Activated naive CD8-positive, alpha-beta T cell treated with anti-CD3 and anti-CD28 coated beads, Interleukin-2, amount 10 ng/mL, durations not matched to agents 7 days and 5 days (primary cell): ENCODE measurements around the gene ALDH1L1. TPM values are rescaled to one million over a fixed set of nuclear protein-coding genes. Genes with fewer than 3 reads are reported as not detected.
"Not testable (repeated sequence)": the region's sequence is repeated elsewhere in the genome, so short reads cannot be mapped to it uniquely, and the experiment has no call there.

ENCODE experiments used
- ATAC-seq: fragments of 150-1000 bp; cut with Tn5 transposase; one replicate; pipeline ENCODE4 v1.10.0; 2021; ENCODE audit warnings: low read depth, moderate library complexity
- POLR2A ChIA-PET: fragments of 350-600 bp; sonication (Branson Sonifier 250); formaldehyde crosslinking; loops from one replicate; lab custom pipeline; 2021; ENCODE audit warnings: antibody characterized with exemption; lab: Charles Lee
- DNase-seq: peaks from one replicate; pipeline ENCODE4 v3.0.0; 2021
- H3K27ac Mint-ChIP-seq: one replicate; pipeline ENCODE4 v1.8.0; 2022; ENCODE audit warnings: mild to moderate bottlenecking, mixed read lengths
- H3K27me3 Mint-ChIP-seq: one replicate; pipeline ENCODE4 v1.8.0; 2022; ENCODE audit warnings: mild to moderate bottlenecking, moderate library complexity, mixed read lengths
- H3K36me3 Mint-ChIP-seq: one replicate; pipeline ENCODE4 v1.8.0; 2021; ENCODE audit warnings: mild to moderate bottlenecking, mixed read lengths
- H3K4me1 Mint-ChIP-seq: one replicate; pipeline ENCODE4 v1.8.0; 2021; ENCODE audit warnings: mixed read lengths
- H3K4me3 Mint-ChIP-seq: one replicate; pipeline ENCODE4 v1.8.0; 2022; ENCODE audit warnings: mild to moderate bottlenecking, moderate library complexity, mixed read lengths
- H3K9me3 Mint-ChIP-seq: one replicate; pipeline ENCODE4 v1.8.0; 2021; ENCODE audit warnings: mixed read lengths
- total RNA-seq, 2 experiments: library from RNA; stranded (reverse); gene quantifications; one replicate each; pipeline ENCODE4 v1.2.3, GENCODE V29; 2021

The ALDH1L1 gene
- total RNA-seq, 2 experiments from 2014 or later: not detected

DNA sequence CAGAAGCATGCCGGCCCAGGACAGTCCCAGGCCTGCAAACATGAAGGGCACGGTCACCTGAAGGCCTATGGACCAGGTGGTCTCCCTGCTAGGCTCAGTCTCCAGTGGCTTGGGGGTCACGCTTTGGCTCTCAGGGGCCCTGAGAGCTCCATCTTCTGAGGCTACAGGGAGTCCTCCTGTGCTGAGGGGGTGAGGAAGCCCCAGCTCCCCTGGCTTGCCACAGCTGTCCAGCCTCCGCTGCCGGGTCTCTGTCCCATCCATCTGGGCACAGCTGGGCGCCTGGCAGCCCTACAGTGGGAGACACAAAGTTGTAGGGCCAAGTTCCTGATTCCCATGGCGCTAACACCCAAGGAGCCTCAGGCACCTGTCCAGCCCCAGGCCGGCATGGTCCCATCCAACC, 112.4 kb downstream of the ALDH1L1 start:
- Mint-ChIP-seq H3K9me3 (peaks cover 4% of the 10 kb centered on the region), H3K36me3 (peaks cover 7% of the 10 kb centered on the region), H3K4me1 (peaks cover 12% of the 10 kb centered on the region), H3K4me3 (no peak overlapping the region), H3K27me3 (no peaks in the 10 kb centered on the region), H3K27ac (no peak overlapping the region)
- DNase-seq: no peak
- POLR2A ChIA-PET: no interaction called here
- ATAC-seq: no peak

DNA sequence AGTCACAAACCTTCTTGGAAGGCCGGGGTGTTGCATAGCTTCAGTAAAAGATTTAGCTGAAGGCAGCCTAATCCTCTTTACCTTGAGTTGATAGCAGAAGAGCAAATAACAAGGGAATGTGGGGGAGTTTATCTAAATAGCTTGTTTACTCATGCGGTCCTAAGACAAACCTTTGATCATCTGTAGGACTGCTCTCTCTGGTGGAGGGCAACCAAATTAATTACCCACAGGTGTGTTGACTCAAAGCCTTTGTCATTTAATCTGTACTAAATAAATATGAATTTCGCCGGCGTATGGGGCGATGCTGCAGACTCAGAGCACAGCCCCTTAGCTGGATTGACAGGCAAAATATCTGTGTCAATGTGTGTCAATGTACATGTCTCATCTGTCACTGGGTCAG, 113.7 kb downstream of the ALDH1L1 start:
- POLR2A ChIA-PET, H3K36me3 Mint-ChIP-seq, H3K9me3 Mint-ChIP-seq: not testable (repeated sequence)

DNA sequence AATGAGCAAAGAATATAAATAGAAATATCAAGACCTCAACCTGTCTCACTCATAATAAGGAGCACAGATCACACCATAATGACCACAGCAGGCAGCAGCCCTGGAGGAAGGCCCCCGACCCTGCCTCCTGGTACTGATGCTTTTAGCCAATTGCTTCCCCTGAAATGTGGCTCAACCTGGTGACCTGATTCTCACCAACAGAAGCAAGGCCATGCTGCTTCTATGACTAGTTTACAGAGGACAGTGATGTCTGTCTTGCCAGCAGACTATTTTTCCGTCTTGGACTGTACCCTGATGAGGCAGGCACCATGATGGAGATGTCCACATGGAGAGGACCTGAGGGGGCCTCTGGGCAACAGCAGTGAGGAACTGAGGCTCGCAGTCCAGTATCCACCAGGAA, 114.5 kb downstream of the ALDH1L1 start:
- DNase-seq (no peak), ATAC-seq (no peak)
- POLR2A ChIA-PET: no interaction called here
- peaks cover 1% of the 10 kb centered on the region for H3K9me3 Mint-ChIP-seq
- H3K27me3 Mint-ChIP-seq: no peaks in the 10 kb centered on the region
- H3K4me3 Mint-ChIP-seq: no peak overlapping the region
- H3K27ac Mint-ChIP-seq: no peak overlapping the region
- H3K4me1 Mint-ChIP-seq: peaks cover 12% of the 10 kb centered on the region
- peaks cover 3% of the 10 kb centered on the region for H3K36me3 Mint-ChIP-seq

More for the DNA sequence above, 113.7 kb downstream of the ALDH1L1 start:
- not testable (repeated sequence) for ATAC-seq, H3K27ac Mint-ChIP-seq, H3K4me3 Mint-ChIP-seq, H3K27me3 Mint-ChIP-seq, DNase-seq
- H3K4me1 Mint-ChIP-seq: peaks cover 12% of the 10 kb centered on the region

DNA sequence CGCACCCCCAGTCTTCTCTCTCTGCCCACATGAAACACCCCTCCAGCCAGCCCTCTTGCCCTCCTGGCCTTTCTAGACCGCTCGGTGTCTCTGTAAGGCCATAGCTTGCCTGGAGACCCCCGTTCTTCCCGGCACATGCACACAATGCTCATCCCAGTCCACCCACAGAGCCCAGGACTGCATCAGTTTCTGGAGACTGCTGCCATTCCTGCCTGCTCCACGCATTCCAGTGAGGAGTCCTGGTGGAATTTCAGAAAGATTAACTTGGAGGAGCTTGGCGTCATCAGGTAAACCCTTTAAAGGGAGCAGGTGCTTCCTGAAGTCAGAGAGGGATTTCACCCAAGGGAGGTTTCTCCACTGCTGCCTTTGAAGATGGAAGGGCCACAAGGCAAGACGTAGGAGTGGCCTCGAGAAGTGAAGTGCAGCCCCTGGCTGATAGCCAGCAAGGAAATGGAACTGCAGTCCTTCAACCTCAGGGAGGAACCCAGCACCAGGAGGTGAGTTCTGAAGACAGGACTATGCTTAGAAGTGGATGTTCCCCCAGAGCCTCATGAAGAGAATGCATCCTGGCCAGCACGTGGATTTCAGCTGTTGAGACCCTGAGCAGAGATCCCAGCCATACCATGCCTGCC, 115.6 kb downstream of the ALDH1L1 start:
- H3K4me3 Mint-ChIP-seq: no peak overlapping the region
- H3K4me1 Mint-ChIP-seq: peaks cover 12% of the 10 kb centered on the region
- ATAC-seq: no peak
- DNase-seq: no peak
- H3K36me3 Mint-ChIP-seq: peaks cover 3% of the 10 kb centered on the region
- POLR2A ChIA-PET: no interaction called here
- peaks cover 1% of the 10 kb centered on the region for H3K9me3 Mint-ChIP-seq
- no peaks in the 10 kb centered on the region for H3K27me3 Mint-ChIP-seq
- no peak overlapping the region for H3K27ac Mint-ChIP-seq

DNA sequence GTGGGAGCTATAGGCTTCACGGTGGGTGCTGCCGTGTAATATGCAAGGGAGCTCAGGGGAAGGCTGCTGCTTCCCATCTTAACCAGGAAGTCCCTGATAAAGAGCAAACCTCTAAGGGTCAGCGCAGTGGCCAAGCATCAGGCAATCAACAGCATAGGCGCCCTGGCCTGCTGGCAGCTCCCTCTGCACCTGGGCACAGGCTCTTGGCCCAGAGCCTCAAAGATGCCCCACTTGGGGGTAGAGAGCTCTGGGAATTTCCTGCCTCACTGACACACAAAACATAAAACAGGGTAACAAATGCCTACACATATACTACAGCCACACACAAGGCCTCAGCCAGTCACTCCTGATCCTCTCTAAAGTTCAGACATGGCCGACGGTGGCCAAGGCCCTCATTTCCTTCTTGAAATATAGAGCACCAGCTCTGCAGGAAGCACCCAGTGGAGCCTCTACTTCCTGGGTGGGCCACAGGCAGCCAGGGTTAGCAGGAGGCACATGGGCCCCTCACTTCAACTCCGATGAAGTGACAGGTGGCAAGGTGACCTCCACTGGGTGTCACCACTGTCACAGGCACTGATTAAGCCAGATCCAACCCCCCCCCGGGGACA, 116.9 kb downstream of the ALDH1L1 start:
- Mint-ChIP-seq H3K36me3 (peaks cover 3% of the 10 kb centered on the region), H3K27ac (peak overlapping the region; percentile 89), H3K4me3 (peak overlapping the region; percentile 13), H3K4me1 (peaks cover 12% of the 10 kb centered on the region), H3K27me3 (no peaks in the 10 kb centered on the region), H3K9me3 (peaks cover 1% of the 10 kb centered on the region)
- no peak for DNase-seq
- POLR2A ChIA-PET: interaction anchor here (0.8 kb wide), 1 partner anchor 10 kb away, joined by 3 read pairs; no protein-coding TSS in a partner anchor
- peak; percentile 65 for ATAC-seq

DNA sequence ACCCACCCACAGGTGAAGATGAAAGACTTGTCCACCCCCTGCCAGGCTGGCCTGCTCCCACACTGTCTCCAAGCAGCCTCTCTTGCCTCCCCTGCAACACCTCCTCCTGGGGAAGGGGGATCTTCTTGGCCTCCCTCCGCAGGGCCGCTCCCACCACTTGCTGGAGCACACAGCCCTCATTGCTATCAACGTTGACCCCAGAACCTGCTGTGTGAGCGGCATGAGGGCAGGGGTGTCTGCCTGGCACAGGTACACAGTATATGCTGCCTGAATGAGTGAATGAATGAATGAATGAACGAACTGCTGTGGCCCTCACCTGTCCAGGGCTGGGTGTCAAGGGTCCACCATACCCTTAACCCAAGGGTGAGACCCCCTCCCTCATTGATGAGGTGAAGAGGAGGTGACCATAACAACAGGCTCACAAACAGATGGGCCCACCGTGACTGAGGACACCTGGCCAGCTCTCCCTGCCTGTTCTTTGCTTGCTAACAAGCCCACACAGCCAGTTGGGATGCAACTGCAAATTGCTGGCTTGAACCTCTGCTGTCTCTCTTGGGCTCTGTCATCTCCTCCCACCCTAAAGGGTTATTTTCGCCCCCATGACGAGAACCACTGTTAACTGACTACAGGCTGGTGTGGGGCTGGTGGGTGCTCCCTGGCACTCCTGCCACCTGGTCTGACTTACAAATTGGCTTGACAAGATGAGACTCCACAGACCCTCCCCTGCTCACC, 118.9 kb downstream of the ALDH1L1 start:
- peaks cover 12% of the 10 kb centered on the region for H3K4me1 Mint-ChIP-seq
- H3K9me3 Mint-ChIP-seq: peaks cover 1% of the 10 kb centered on the region
- H3K27me3 Mint-ChIP-seq: no peaks in the 10 kb centered on the region
- H3K27ac Mint-ChIP-seq: no peak overlapping the region
- no peak for DNase-seq
- H3K36me3 Mint-ChIP-seq: peaks cover 3% of the 10 kb centered on the region
- POLR2A ChIA-PET: no interaction called here
- no peak overlapping the region for H3K4me3 Mint-ChIP-seq
- ATAC-seq: no peak

DNA sequence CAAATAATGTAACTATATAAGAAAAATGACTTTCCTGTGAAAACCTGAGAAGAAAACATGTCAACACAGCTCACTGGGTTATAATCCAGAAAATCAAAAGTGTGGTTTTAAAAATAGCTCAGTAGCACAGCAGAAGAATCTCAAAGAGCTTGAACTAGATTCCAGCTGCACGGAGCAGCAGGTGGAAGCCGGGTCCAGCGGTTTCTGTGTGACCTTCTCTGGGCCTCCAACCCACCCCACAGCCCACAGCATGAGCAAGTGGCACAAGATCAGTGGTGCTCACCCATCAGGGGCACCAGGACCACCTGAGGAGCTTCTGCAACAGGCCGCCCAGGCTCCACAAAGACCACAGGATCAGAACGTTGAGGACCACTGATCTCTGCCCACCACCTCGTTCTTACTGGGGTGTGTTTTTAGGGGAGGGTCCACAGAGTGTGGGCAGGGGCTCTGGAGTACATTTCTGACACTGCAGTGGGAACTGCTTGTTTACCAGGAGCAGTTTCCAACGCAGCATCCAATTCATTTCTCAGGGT, 119.7 kb downstream of the ALDH1L1 start:
- no peak overlapping the region for H3K4me3 Mint-ChIP-seq
- DNase-seq (no peak), ATAC-seq (no peak)
- H3K9me3 Mint-ChIP-seq: peaks cover 1% of the 10 kb centered on the region
- H3K36me3 Mint-ChIP-seq: peaks cover 3% of the 10 kb centered on the region
- no peak overlapping the region for H3K27ac Mint-ChIP-seq
- POLR2A ChIA-PET: no interaction called here
- peaks cover 12% of the 10 kb centered on the region for H3K4me1 Mint-ChIP-seq
- no peaks in the 10 kb centered on the region for H3K27me3 Mint-ChIP-seq

DNA sequence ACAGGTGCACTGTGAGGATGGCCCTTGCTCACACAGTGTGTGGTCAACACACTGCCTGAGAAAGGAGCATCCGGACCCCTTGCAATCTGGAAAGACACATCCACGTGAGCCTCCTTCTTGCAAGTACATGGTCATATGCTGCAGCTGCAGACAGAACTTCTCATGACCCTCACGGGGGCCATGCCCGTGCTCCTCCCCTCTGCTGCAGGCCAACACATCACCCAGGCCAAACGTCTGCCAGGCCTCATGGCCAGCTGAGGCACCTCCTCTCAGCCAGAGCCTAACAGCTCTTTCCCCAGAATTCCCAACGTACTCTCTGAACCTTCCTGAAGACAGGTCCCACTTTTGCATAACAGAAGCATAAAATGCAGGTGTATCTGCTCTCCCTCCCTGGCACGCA, 121.7 kb downstream of the ALDH1L1 start:
- Mint-ChIP-seq H3K27ac (no peak overlapping the region), H3K9me3 (peaks cover 1% of the 10 kb centered on the region), H3K4me3 (no peak overlapping the region), H3K4me1 (peaks cover 5% of the 10 kb centered on the region), H3K27me3 (no peaks in the 10 kb centered on the region), H3K36me3 (peaks cover 3% of the 10 kb centered on the region)
- POLR2A ChIA-PET: no interaction called here
- no peak for DNase-seq
- no peak for ATAC-seq

DNA sequence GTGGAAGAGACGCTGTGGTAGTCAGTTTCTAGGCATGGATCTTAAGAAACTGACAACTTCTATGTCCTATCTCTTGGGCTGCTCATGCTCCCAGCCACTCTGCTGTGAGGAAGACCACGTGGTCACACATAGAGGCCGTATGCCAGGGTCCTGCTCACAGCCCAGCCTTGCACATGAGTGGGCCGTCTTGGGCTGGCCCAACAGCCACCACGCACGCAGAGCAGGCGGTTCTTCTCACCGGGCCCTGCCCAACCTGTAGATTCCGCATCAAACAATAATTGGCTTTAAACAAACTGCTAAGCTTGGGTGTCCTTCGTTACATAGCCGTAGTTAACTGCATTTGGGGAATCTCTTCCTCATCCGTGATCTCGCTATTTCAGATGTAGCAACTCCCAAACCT, 122.5 kb downstream of the ALDH1L1 start:
- Mint-ChIP-seq H3K27me3 (no peaks in the 10 kb centered on the region), H3K27ac (no peak overlapping the region), H3K4me3 (no peak overlapping the region), H3K36me3 (no peaks in the 10 kb centered on the region), H3K9me3 (no peaks in the 10 kb centered on the region), H3K4me1 (no peaks in the 10 kb centered on the region)
- ATAC-seq: no peak
- POLR2A ChIA-PET: no interaction called here
- DNase-seq: no peak

DNA sequence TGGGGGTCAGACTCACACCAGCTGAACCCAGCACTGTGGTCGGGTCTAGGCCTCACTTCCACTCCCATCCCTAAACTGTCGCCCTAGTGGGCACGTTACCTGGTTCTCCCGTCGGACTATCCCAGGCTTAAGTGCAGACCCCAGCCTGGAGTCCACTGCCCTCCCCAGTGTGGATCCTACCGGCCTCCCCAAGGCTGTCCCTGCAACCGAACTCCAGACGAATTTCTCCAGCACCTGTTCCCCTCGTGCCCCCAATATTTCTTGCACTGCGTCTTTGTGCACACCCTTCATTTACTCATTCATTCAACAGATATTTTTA, 122.9 kb downstream of the ALDH1L1 start:
- ATAC-seq: no peak
- no peak overlapping the region for H3K27ac Mint-ChIP-seq
- DNase-seq: no peak
- H3K4me1 Mint-ChIP-seq: peaks cover 4% of the 10 kb centered on the region
- no peak overlapping the region for H3K4me3 Mint-ChIP-seq
- H3K36me3 Mint-ChIP-seq: no peaks in the 10 kb centered on the region
- H3K27me3 Mint-ChIP-seq: no peaks in the 10 kb centered on the region
- POLR2A ChIA-PET: no interaction called here
- H3K9me3 Mint-ChIP-seq: no peaks in the 10 kb centered on the region

DNA sequence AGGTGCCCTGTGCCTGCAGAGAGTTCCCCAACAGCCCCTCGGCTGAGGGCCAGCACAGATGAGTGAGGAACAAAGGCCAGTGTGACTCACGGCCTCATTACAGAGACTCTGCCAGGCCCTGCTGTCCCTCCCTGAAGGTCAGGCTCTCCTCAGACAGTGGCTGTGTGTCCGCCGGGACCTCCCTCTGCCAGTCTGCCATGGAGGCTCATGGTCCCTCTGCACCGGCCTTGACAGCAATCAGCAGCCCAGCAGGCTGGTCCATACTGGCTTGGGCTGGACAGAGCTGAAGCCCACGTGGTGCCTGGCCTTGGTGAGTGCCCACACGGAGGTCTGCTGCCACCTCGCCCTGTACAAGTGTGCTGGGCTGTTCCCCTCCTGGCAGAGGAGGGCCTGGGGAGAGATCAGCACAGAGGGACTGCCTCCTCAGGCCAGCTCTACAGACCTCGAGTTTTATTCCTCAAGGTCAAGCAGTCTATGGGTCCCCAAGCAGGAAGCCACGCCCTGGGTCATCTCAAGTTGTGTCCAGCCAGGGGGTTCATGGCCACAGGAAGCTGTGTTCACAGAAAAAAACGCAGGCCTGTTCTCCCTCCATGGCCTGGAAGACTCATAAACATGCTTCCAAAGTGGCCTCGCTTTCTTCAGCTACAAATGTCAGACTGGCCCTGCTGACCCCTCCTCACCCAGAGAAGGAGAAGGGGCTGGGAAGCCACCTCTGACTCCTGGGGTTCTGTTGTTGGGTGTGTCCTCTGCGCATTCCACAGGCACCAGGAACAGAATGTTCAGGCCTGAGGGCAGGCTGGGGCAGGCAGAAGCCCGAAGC, 123.5 kb downstream of the ALDH1L1 start:
- ATAC-seq (no peak), DNase-seq (no peak)
- Mint-ChIP-seq H3K4me3 (no peak overlapping the region), H3K36me3 (no peaks in the 10 kb centered on the region), H3K27me3 (no peaks in the 10 kb centered on the region), H3K4me1 (peaks cover 8% of the 10 kb centered on the region), H3K9me3 (no peaks in the 10 kb centered on the region), H3K27ac (no peak overlapping the region)
- POLR2A ChIA-PET: no interaction called here

DNA sequence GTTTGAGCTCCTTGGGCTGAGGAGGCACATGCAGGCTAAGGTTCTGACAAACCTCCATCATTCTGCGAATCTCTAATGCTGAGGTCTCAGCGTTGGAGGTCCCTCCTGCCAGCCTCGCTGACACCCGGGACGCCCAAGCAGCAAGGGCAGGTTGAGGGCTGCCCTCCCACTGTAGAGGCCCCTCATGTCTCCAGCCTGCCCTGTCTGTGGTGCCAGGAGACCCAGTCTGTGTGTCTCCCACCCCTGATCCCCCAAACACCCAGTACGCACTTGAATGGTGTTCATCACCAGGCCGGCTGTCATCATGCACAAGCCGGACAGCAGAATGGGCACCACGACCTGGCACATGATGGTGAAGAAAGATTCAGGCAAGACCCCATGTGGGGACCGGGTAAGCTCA, 124.3 kb downstream of the ALDH1L1 start:
- Mint-ChIP-seq H3K36me3 (no peaks in the 10 kb centered on the region), H3K27me3 (no peaks in the 10 kb centered on the region), H3K4me3 (no peak overlapping the region), H3K27ac (no peak overlapping the region), H3K9me3 (no peaks in the 10 kb centered on the region), H3K4me1 (peaks cover 8% of the 10 kb centered on the region)
- DNase-seq (no peak), ATAC-seq (no peak)
- POLR2A ChIA-PET: no interaction called here

DNA sequence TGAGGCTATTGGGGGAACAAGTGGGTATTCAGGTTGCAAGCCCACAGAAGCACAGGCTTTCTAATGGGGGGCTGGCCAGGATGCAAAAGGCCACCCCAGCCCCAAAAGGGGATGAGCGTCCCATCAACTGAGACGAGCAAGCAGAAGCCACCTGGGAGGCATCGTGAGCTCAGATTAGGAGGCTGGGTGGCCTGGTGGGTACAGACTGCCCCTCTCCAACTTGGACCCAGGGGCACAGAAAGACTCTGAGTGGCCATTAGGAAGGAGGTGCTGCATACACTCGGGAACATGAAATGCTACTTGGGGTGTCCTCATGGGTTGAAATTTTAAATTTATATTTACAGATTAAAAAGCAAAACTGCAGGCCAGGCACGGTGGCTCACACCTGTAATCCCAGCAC, 125.5 kb downstream of the ALDH1L1 start:
- peaks cover 8% of the 10 kb centered on the region for H3K4me1 Mint-ChIP-seq
- ATAC-seq: no peak
- H3K4me3 Mint-ChIP-seq: no peak overlapping the region
- no peak overlapping the region for H3K27ac Mint-ChIP-seq
- no peaks in the 10 kb centered on the region for H3K36me3 Mint-ChIP-seq
- POLR2A ChIA-PET: no interaction called here
- DNase-seq: no peak
- H3K27me3 Mint-ChIP-seq: no peaks in the 10 kb centered on the region
- H3K9me3 Mint-ChIP-seq: no peaks in the 10 kb centered on the region
